Endothelial cell (in vitro differentiated cells): Measurements from ENCODE around the gene MKRN1. TPM values are rescaled to one million over a fixed set of nuclear protein-coding genes. Genes with fewer than 3 reads are reported as not detected.
"Not testable (repeated sequence)": the region's sequence is repeated elsewhere in the genome, so short reads cannot be mapped to it uniquely, and the experiment has no call there.

Experiments
- DNase-seq: peaks from one replicate; pipeline ENCODE4 v3.0.0; 2021; ENCODE audit warnings: low spot score
- H3K27ac Mint-ChIP-seq: one replicate; pipeline ENCODE4 v1.8.0; 2021; ENCODE audit warnings: mixed read lengths, inconsistent platforms; ENCODE audit not compliant: unreplicated experiment
- H3K27me3 Mint-ChIP-seq: one replicate; pipeline ENCODE4 v1.8.0; 2021; ENCODE audit warnings: mild to moderate bottlenecking, moderate library complexity, mixed read lengths, inconsistent platforms; ENCODE audit not compliant: unreplicated experiment
- H3K36me3 Mint-ChIP-seq: one replicate; pipeline ENCODE4 v1.8.0; 2021; ENCODE audit warnings: mild to moderate bottlenecking, low read depth, mixed read lengths, inconsistent platforms; ENCODE audit not compliant: unreplicated experiment
- H3K4me1 Mint-ChIP-seq: one replicate; pipeline ENCODE4 v1.8.0; 2021; ENCODE audit warnings: mild to moderate bottlenecking, mixed read lengths, inconsistent platforms; ENCODE audit not compliant: unreplicated experiment
- H3K4me3 Mint-ChIP-seq: one replicate; pipeline ENCODE4 v1.8.0; 2021; ENCODE audit warnings: mild to moderate bottlenecking, mixed read lengths, inconsistent platforms; ENCODE audit not compliant: unreplicated experiment
- H3K9me3 Mint-ChIP-seq: one replicate; pipeline ENCODE4 v1.8.0; 2021; ENCODE audit warnings: mixed read lengths, inconsistent platforms; ENCODE audit not compliant: unreplicated experiment
- CTCF ChIP-seq: fragments of 200-600 bp; sonication (generic); IDR thresholded peaks from one replicate; pipeline ENCODE4 v1.5.0; 2021; ENCODE audit warnings: antibody characterized with exemption; ENCODE audit not compliant: unreplicated experiment
- total RNA-seq: library from RNA; stranded (reverse); fragmentation: NEBNext Ultra II Directional; extraction: Animal tissue kit (Norgen Biotek cat#: 25700); gene quantifications from one replicate; pipeline ENCODE4 v1.2.1, GENCODE V29; 2021; ENCODE audit not compliant: unreplicated experiment

MKRN1 gene
- total RNA-seq, 1 donor from 2014 or later = 79.9 TPM

- H3K9me3 Mint-ChIP-seq = no peaks in the 10 kb centered on the region
- no peak overlapping the region for H3K4me3 Mint-ChIP-seq
- H3K36me3 Mint-ChIP-seq = no peaks in the 10 kb centered on the region
- no peak overlapping the region for H3K27ac Mint-ChIP-seq
- no peaks in the 10 kb centered on the region for H3K4me1 Mint-ChIP-seq
- no peak for TF ChIP-seq CTCF
- no peak for DNase-seq
- no peaks in the 10 kb centered on the region for H3K27me3 Mint-ChIP-seq
These were observed 33.2 kb upstream of the MKRN1 start for GRCh38 chr7:140512317-140513000.

GRCh38 chr7:140509789-140510188, 30.5 kb upstream of the MKRN1 start:
- no peak overlapping the region for H3K4me3 Mint-ChIP-seq
- no peak for TF ChIP-seq CTCF
- no peak for DNase-seq
- H3K4me1 Mint-ChIP-seq = no peaks in the 10 kb centered on the region
- no peaks in the 10 kb centered on the region for H3K36me3 Mint-ChIP-seq
- no peak overlapping the region for H3K27ac Mint-ChIP-seq
- H3K9me3 Mint-ChIP-seq = no peaks in the 10 kb centered on the region
- peaks cover 3% of the 10 kb centered on the region for H3K27me3 Mint-ChIP-seq

GRCh38 chr7:140507556-140507955, 28.3 kb upstream of the MKRN1 start:
- not testable (repeated sequence) for H3K9me3 Mint-ChIP-seq, DNase-seq, H3K27ac Mint-ChIP-seq, H3K4me1 Mint-ChIP-seq, H3K4me3 Mint-ChIP-seq, H3K27me3 Mint-ChIP-seq, H3K36me3 Mint-ChIP-seq

GRCh38 chr7:140506788-140507464, 27.6 kb upstream of the MKRN1 start:
- Mint-ChIP-seq H3K27ac (no peak overlapping the region), H3K9me3 (no peaks in the 10 kb centered on the region), H3K4me3 (no peak overlapping the region), H3K4me1 (no peaks in the 10 kb centered on the region), H3K36me3 (no peaks in the 10 kb centered on the region), H3K27me3 (peaks cover 5% of the 10 kb centered on the region)
- no peak for TF ChIP-seq CTCF
- DNase-seq = no peak

GRCh38 chr7:140501966-140502365, 22.7 kb upstream of the MKRN1 start:
- no peaks in the 10 kb centered on the region for H3K9me3 Mint-ChIP-seq
- no peaks in the 10 kb centered on the region for H3K4me1 Mint-ChIP-seq
- no peaks in the 10 kb centered on the region for H3K36me3 Mint-ChIP-seq
- TF ChIP-seq CTCF = no peak
- no peak for DNase-seq
- no peak overlapping the region for H3K4me3 Mint-ChIP-seq
- no peak overlapping the region for H3K27ac Mint-ChIP-seq
- peaks cover 8% of the 10 kb centered on the region for H3K27me3 Mint-ChIP-seq

GRCh38 chr7:140497807-140498206, 18.5 kb upstream of the MKRN1 start:
- not testable (repeated sequence) for DNase-seq, H3K4me3 Mint-ChIP-seq, H3K27me3 Mint-ChIP-seq, H3K9me3 Mint-ChIP-seq, H3K27ac Mint-ChIP-seq, H3K36me3 Mint-ChIP-seq, H3K4me1 Mint-ChIP-seq
